SK-N-SH treated with all-trans-retinoic acid at 6 μM for 48 hours (cell line): ENCODE measurements around the gene WBP2.

Source experiments
- ESRRG ChIP-seq: fragments of 250-450 bp; sonication (Bioruptor Pico); IDR thresholded peaks from 2 replicates; pipeline ENCODE4 v1.6.1; 2021; ENCODE audit warnings: mild to moderate bottlenecking
- ZNF8 ChIP-seq: fragments of 450-650 bp; formaldehyde crosslinking; IDR thresholded peaks from 2 replicates; pipeline ENCODE4 v1.5.0; 2020; ENCODE audit warnings: mild to moderate bottlenecking, moderate library complexity
- TF ChIP-seq, protein P1 (sequence below): fragments of 250-450 bp; sonication (Bioruptor Pico); IDR thresholded peaks from 2 replicates; pipeline ENCODE4 v1.5.0; 2020; ENCODE audit warnings: mild to moderate bottlenecking, moderate library complexity

DNA sequence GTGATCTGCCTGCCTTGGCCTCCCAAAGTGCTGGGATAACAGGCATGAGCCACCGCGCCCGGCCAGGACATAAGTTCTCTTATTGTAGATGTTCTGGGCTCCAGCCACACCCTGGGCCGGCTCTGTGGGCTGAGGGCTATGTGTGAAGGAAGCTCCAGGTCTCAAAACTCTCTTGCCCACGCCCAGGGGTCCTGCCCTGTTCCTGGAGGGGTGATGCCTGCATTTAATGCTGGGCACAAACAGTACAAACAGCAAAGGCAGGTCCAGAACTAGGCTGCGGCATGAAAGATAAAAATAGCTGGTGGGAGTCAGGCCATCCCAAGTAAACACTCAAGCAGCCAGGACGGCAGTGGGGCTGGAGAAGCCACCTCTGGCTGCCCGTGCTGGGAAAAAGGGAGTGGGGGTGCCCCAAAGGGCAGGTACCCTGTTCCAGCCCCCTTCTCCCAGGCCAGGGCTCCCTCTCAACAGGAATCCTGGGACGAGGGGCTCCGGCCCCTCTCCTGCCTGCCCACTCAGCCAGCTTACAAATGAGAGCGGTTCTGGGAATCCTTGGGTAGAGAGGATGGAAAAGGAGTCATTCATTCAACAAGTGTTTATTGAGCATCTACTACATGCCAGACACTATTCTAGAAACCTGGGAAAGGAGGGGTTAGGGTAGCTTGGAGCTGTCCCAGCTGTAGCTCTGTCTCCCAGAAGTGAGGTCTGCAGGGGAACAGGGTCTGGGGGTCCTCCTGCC is 18.6 kb upstream of the WBP2 start:
- TF ChIP-seq, protein P1, sequence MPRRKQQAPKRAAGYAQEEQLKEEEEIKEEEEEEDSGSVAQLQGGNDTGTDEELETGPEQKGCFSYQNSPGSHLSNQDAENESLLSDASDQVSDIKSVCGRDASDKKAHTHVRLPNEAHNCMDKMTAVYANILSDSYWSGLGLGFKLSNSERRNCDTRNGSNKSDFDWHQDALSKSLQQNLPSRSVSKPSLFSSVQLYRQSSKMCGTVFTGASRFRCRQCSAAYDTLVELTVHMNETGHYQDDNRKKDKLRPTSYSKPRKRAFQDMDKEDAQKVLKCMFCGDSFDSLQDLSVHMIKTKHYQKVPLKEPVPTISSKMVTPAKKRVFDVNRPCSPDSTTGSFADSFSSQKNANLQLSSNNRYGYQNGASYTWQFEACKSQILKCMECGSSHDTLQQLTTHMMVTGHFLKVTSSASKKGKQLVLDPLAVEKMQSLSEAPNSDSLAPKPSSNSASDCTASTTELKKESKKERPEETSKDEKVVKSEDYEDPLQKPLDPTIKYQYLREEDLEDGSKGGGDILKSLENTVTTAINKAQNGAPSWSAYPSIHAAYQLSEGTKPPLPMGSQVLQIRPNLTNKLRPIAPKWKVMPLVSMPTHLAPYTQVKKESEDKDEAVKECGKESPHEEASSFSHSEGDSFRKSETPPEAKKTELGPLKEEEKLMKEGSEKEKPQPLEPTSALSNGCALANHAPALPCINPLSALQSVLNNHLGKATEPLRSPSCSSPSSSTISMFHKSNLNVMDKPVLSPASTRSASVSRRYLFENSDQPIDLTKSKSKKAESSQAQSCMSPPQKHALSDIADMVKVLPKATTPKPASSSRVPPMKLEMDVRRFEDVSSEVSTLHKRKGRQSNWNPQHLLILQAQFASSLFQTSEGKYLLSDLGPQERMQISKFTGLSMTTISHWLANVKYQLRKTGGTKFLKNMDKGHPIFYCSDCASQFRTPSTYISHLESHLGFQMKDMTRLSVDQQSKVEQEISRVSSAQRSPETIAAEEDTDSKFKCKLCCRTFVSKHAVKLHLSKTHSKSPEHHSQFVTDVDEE: no peak
- TF ChIP-seq ESRRG (CRISPR knock-in tag) (no peak), ZNF8 (no peak)
